ENCODE results near the gene KIAA0513.

The KIAA0513 gene

DNA sequence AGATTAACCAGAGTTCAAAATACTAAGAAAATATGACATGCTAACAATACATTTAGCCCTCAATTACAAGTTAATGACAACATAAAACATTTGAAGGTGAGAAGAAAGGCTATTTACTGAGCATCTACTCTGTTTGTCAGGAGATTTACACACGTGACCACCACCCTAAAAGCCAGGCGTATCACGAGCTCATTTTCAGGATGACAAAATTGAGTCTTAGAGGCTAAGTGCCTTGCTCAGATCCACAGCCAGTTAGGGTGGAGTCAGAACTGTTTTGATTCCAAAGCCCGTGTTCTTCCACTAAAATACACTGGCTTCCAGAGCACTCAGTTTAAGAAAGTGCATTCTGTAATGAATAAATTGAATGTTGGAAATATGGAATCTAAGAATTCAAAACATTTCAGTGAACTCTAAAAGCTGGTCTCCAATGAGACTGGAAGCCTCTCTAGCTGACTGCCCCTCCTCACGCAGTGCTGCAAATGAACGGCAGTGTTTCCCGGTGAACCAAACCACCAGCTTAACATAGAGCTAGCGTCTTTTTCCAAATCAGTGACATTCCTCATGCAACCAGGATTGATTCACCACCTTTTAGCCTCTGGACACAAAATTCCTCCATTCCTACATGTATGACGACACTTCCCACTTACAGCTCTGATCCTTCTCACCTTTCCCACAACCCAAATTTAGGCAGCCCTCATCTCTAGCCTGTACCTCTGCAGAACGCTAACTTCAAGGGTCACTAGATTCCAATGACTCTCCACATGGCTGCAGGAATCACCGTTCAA, 22.1 kb upstream of the KIAA0513 start:
- DNase-seq = no peak

DNA sequence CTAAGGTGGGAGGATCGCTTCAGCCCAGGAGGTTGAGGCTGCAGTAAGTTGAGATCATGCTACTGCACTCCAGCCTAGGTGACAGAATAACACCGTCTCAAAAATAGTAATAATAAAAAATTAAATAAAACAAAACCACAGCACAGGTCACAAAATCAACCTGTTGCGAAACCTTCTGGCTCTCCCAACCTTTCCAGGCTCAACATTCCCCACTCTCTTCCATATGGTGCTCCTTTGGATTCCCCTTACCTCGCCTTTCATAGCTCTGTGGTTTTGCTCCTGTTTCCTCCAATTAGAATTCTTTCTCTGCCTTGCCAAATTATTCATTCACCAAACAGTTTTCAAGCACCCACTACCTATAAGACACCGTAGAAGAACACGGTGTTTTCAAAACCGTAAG, 21.0 kb upstream of the KIAA0513 start:
- DNase-seq = no peak

DNA sequence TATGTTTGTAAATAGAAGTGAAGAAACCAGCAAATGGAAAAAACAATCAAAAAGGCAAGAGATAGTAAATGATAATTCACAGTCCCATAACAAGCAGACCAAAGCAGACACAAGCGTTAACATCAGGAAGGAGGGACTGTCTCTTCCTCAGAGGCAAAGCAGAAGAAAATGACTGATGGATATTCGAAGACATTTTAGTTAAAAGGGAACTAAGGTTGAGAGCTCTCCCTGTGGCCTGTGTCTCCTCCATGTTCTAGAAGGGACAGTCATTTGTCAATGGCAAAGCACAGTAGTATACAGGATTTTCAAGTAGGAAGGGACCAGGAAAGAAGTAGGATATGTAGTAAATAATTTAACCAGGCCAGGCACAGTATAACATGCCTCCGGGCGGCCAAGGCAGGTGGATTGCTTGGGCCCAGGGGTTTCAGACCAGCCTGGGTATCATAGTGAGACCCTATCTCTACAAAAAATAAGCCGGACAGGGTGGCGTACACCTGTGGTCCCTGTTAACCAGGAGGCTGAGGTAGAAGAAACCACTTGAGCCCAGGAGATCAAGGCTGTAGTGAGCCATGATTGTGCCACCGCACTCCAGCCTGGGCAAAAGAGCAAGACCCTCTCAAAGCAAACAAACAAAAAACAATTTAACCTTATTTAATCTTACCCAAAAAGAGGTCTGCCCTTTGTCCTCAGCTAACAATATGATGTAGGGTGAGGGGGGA, 19.9 kb upstream of the KIAA0513 start:
- DNase-seq = no peak

DNA sequence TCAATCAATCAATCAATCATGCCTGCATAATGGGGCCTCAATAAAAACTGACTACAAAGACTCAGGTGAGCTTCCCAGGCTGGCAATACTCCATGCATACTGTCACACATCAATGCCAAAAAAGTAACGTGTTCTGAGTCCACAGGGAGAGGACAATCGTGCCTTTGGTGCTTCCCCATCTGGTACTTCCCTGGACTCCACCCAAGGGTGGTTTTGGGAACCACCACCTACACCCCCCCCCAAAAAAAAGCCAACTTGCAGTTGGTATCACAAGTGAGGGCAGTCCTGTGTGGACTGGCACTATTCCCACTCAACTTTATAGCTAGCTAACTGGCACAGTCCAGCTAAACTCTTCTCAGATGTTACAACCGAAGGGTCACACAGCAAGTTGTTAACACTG, 19.3 kb upstream of the KIAA0513 start:
- DNase-seq = no peak

DNA sequence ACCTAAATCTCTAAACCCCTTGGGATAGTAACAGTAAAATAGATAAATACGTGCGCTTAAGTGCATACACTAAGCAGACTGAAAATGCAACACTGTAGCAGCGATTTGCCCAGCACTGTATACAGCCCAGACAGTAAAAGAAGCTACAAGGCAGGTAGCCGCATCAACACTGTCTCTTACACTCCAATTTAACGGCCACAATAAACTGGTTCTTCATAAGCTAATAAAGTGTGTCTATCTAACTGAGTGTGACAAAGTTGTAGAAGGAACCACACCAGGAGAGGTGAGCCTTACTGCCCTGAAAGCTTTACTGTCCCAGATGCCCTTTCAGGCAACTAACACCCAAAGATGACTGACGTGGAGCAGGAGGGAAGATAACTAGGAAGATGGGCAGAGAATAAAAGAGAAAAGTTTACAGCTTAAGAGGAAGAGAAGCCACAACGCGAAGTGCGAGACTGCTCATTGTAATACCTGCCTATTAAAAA, 17.1 kb upstream of the KIAA0513 start:
- DNase-seq = no peak

DNA sequence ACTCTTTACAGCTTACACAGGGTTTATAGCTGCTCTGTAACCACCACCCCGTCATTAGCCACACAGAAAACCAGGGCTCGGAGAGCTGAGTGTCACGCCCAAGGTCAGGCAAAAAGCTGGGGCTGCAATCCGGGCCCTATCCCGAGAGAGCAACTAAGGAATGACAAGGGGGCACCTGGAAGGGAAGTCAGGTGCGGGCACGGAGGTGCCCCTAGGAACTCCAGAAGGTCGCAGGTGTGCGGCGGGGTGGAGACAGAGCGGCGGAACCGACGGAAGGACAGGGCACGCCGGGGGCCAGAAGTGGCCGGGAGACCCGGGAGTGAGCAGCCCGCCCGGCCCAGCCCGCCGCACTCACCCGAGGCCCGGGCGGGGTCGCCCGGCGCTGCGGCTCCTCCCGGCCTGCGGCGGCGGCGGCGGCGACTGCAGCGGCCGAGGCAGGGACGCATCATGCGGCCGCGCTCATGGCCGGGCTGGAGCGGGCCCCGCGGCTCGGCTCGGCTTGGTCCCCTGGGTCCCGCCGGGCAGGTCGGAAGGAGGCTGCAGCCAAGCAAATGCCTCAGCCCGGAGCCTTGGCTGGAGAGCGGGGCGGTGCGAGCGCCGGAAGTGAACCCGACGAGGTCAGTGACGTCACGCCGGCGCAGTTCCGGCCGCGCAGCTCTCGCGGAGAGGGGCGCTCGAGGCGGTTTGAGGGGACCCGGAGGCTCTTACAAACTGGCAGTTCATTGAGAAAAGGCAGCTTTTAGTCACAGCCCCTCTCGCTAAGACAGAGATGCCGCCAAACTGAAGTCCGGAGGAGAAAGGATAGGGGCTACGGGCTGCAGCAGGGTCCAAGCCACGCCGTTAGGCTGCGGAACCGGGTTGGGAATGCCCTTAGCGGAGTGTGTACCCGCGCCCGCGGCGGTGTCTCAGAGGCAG, 16.4 kb upstream of the KIAA0513 start, which contains the start of gene ZDHHC7:
TSS of gene ZDHHC7 (minus strand) at position 605 of the 915 bp plus-strand sequence. CDS start 20,917 bp downstream, outside the sequence.
- DNase-seq = peak; percentile 81

DNA sequence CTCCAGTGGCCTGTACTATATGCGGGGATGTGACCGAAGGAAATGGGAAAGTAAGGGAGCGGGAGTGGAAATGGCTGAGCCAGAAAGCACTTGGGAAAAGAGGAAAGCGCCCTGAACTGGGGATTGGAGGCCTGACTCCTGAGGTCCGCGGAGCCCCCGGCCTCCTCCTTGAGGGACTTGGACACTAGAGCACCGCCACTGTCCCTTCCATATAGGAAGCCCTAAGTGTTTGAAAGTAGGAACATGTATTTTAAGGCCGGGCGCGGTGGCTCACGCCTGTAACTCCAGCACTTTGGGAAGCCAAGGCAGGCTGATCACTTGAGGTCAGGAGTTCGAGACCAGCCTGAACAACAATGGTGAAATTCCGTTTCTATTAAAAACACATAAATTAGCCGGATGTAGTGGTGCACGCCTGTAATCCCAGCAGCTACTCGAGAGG, 15.7 kb upstream of the KIAA0513 start:
- no peak for DNase-seq

DNA sequence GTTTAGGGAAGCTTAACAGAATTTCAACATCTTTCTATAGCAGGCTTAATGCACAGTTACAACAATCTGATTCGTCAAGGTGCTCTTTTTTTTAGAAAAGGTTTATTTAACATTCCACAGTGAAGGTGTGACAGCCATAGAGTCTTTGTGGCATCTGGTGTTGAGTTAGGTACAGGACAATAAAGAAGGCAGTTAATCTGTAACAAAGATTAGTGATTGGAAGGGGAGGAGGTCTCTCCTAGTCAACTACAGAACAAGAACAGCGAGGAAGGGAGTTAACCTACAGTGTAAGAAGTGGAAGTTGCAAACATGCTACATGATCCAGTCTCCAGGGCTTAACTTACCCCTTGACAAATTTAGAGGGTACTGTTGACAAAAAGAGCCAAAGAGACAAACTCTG, 13.3 kb upstream of the KIAA0513 start:
- DNase-seq = no peak

DNA sequence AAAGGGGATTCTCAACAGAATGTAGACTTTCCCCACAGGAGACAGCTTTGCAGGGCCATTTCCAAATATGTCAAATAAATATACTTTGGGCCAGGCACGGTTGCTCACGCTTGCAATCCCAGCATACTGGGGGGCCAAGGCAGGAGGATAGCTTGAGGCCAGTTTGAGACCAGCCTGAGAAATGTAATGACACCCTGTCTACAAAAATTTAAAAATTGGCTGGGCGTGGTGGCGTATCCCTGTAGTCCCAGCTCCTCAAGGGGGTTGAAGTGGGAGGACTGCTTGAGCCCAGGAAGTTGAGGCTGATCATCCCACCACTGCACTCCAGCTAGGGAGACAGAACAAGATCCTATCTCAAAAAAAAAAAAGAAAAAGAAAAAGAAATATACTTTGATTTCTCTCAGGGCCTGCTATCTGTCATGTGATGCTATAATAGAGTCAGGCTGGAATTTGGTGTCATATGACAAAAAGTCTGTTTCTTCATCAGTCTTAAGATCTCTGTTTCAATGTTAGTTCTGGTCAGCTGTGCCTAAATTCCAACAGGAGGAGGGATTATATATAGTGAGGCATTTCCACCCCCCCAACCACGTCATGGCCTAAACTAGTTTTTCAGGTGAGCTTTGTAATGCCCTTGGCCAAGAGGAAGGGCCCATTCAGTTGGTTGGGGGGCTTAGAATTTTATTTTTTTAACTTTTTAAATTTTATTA, 12.0 kb upstream of the KIAA0513 start:
- no peak for DNase-seq

DNA sequence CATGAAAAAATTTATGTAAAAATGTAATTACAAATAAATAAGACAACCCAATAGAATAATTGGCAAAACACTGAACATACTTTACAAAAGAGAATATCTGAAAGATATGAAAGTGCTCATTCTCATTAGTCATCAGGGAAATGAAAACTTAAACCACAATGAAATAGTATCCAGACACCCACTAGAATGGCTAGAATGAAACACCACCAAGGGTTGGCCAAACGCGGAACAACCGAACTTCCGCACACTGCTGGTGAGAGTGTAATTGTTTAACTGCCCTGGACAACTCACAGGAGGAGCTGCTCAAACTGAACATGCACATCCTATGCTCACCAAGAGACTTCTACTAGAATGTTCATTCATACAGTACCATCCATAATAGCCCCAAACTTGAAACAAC, 10.4 kb upstream of the KIAA0513 start:
- peak; percentile 34 for DNase-seq

DNA sequence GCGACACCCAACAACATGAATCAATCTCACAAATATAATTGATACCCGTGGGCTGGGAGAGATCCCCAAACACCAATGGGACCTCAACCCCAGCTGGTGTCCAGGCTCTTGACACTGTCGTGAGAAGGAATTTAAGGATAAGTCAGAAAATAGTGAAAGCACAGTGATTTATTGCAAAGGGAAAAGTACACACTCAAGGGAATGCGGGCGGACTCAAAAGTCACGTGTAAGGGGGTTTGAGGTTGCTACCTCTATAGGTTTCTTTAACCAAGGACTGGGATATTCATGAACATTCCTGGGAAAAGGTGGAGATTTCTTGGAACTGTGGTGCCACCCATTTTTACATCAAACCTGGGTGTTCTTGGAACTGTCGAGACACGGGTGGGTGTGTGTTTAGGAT, 10.0 kb upstream of the KIAA0513 start:
- DNase-seq = no peak

DNA sequence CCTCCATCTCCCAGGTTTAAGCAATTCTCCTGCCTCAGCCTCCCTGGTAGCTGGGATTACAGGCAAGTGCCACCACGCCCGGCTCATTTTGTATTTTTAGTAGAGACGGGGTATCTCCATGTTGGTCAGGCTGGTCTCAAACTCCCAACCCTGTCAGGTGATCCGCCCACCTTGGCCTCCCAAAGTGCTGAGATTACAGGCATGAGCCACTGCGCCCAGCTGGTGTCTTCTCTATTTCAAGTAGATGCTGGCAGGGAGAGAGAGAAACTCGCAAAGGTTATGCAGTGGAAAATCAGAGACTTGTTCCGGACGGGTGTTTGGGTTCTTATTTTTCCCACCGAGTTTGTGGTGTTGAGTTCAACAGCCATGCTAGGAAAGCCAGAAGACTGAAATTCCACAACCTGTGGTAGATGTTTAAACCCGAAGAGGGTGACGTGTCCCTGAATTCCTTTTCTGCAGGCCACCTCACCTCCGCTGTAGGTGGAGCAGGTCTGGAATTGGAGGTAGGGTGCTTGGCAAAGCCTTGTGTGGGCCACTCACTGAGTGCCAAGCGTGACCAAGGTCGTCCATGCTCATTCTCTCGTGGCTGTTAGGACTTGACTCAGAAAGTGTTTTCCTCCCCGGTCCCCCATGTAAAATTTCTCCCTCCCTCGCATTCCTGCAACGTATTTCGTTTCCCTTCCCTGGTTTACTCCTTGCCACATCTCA, 8.9 kb upstream of the KIAA0513 start:
- DNase-seq = no peak

DNA sequence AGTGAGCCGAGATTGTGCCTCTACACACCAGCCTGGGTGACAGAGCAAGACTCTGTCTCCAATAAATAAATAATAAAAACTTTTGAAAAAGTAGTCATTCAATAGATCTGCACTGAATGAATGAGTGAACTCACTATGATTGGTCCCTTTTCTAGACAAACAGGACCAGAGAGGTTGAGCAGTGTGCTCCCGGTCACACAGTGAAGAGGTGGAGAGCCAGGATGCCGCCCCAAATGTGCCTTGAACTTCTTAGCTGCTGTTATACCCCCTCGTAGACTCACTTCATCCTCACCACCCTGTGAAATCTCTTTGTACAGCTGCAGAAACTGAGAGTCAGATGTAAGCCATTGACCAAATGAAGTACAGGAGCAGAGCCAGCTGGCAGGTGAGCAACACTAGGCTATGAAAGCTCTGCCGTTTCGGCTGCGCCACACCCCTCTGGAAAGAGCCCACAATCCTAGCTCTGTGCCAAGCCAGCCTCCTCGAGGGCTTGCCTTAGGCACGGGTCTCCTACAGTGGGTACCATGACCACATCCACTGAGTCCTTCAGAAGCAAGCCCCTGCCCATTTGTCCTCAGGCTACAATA, 7.8 kb upstream of the KIAA0513 start:
- no peak for DNase-seq

DNA sequence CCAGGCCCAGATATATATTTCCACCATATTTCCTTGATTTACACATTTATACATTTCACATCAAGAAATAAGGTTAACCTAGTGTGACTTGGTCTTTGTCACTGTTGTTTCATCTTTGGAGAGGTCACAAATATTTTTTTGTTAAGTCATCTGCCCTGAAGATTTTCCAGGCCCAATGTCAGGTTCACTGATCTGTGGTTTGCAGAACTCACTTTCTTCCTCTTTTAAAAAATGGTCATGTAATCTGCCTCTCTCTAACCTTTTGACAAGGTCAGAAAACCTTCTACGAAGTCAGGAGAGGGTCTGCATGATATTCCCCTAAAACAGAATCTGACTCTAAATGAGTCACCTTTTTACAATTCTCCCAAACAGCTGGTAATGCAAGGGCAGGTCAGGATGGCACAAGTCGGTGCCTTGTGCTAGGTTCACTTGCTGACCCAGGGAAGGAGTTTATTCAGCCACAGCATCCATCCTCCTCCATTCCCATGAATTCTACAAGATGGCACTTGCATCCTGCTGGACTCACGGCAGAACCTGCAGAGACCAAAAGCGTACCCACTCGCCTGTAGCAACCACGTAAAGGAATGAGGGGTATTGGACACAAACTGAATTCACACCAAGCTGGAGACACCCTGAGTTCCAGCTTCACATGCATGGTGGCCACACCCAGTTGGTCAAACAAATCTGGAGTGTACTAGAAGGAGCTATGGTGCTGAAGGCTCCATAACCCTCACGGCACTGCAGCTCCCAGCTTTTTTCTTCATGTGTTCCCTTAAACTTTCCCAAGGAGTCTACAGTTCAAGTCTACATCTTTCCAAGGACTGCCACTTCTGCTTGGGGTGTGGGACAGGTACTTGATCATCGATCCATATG, 1.6 kb upstream of the KIAA0513 start:
- no peak for DNase-seq

DNA sequence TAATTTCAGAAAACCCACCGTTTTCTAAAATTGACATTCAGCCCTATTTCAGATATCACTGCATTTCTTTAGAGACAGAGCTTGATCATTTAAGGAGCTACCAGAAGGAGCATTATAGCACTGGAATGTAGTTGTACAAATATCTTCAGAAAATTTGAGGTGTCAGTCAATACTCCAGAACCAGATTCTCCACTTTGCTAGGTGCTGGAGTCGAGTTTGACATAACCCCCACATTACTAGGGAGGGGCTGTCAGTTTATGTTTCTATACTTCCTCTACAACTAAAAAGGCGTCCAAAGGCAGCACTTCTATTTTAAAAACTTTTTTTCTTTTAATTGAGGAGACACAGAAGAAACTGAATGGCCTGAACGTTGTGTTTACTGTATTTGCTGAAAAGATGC, 892 bp upstream of the KIAA0513 start:
- no peak for DNase-seq

DNA sequence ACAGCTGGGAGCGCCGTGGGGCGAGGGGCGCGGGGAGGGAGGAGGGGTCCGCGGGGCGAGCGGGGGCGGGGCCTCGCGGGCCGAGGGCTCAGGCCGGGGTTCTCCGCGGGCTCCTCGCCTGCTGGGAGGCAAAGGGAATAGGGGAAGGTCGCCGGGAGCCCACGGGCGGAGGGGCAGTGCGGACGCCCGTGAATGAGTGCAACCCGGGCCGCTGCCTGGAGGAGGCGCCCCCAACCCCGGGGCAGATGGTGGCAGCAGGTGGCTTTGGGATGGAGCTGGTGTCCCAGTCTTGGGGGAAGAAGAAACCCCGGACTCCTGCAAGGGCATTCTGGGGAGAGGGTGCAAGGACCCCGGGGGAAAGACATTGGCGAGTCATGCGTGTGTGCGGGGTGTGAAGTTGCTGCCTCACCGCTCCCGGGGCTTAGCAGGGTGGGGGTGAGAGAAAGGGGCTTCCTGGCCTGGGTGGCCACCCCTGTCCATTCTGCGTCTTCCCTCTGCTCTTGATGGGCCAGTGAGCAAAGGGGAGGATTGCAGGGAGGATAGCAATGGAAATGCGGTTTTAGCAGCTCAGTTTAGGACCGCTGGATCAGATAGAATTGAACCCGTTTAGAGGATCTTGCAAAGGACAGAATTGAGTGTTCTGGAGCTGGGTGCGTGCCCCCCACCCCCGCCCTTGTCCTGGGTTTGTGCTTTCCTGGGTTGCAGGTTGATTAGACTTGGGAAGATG, 526 bp downstream of the KIAA0513 start:
- DNase-seq = no peak

DNA sequence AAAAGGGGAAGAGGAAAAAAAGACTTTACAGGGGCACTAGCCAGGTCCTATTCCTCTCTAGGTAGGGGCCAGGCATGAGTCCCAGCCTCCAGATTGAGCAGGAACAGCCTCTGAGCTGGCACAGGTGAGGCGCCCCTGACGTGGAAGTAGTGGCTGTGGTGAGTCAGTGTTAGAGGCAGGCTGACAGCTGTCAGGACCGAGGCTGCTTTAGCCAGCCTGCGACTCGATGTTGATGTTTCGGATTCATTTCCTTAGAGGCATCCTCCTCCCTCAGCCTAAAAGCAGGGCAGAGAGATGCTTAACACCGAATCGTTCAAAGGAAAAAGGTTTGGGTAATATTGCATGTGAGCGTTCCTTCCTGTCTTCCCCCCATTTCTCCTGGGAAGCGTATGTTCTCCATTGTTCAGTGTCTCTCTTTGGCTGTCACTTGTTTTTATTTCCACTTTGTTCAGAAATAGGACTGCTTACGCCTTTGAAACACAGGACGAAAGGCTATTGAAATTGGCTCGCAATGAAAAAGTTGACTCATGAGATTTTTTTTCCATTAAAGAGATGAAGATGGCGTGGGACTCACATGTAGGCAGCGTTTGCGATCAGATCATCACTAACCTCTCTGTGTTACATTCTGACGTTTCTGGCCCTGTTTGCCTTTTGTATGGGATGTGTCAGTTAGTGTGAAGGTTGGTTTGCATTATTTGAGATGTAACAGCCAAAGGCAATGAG, 1.3 kb downstream of the KIAA0513 start:
- peak; percentile 85 for DNase-seq

DNA sequence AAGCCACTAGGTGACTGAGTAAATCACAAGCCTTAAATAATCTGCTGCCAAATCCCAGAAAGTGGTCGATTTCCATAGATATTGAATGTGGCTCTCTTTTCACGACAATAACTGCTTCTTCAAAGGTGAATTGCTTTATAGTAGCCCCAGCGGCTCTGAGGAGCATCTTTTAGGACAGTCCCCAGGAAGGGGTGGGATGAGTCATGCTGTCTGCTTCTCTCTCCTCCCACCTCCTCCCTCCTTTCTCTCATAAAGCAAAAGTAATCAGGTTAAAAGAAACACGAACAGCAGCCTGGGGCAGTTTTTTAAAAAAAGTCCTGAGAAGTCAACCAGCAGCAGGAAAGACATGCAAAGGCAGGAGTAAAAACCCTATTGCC, 1.8 kb downstream of the KIAA0513 start:
- peak; percentile 86 for DNase-seq

DNA sequence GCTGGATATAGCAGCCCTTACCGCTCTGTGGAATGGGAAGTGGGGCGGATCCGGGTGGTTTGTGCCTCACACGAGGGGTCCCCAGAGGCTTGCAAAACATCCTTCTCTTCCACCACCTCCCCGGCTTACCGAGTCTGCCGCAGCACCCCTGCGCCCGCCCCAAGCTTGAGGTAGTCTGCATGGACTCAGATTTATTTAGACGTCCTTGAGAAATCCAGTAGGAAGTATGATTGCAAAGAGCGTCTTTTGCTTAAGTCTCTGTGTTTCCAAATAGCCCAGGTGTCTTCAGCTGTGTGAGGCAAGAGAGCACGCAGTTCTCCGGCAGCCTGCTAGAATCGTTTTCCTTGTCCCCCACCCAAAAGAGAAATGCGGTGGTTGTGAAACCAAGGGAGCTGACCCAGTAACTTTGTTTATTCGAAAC, 2.4 kb downstream of the KIAA0513 start:
- DNase-seq = no peak
